H1 (cell line): ENCODE measurements around the gene WDR11. TPM values are rescaled to one million over a fixed set of nuclear protein-coding genes. Genes with fewer than 3 reads are reported as not detected.

ENCODE experiments used
- ASH2L ChIP-seq: fragments of 200-600, 300-600 bp; sonication (generic); IDR thresholded peaks from one replicate; pipeline ENCODE4 v1.7.1; 2017; ENCODE audit warnings: low read length
- BRCA1 ChIP-seq: IDR thresholded peaks from 2 replicates; pipeline ENCODE4 v1.6.1; 2012; ENCODE audit warnings: low read depth, low read length, improper control_type of control experiment
- RAD21 ChIP-seq, 2 experiments: IDR thresholded peaks in 1 of 2; conservative IDR thresholded peaks in 1 of 2; 2 replicates each; pipeline ENCODE4 v1.6.1; 2011; ENCODE audit warnings: low read depth in 2 of 2, low read length in 2 of 2, improper control_type of control experiment in 1 of 2, inconsistent platforms in 1 of 2, mild to moderate bottlenecking in 1 of 2, moderate library complexity in 1 of 2
- TAF7 ChIP-seq: optimal IDR thresholded peaks from 2 replicates; pipeline ENCODE3; 2011; ENCODE audit warnings: low read depth, mild to moderate bottlenecking, inconsistent platforms, low read length, moderate library complexity, borderline replicate concordance
- polyA plus RNA-seq, 7 experiments: library from polyadenylated mRNA; depleted of rRNA in 3 of 7; stranded (reverse) in 5 of 7; unstranded in 2 of 7; fragments of >200 nt in 5 of 7; fragments of 200-250 nt in 2 of 7; gene quantifications; 1 replicate in 5 of 7; 2 replicates in 1 of 7; 4 replicates in 1 of 7; pipeline versions ENCODE4 v1.2.1 to v1.2.3, GENCODE V29; 2011 to 2013; ENCODE audit warnings: missing spikeins in 2 of 7, mixed read lengths in 2 of 7
- total RNA-seq: library from RNA; stranded (reverse); fragmentation: NEBNext Ultra II Directional; extraction: Animal tissue kit (Norgen Biotek cat#: 25700); gene quantifications from 2 replicates; pipeline ENCODE4 v1.2.1, GENCODE V29; 2021
- TF ChIP-seq, protein P1 (sequence below): IDR thresholded peaks from 2 replicates; pipeline ENCODE4 v1.6.1; 2012; ENCODE audit warnings: inconsistent platforms
- TF ChIP-seq, protein P2 (sequence below): IDR thresholded peaks from 2 replicates; pipeline ENCODE4 v1.6.1; 2011; ENCODE audit warnings: low read length, improper control_type of control experiment
- TF ChIP-seq, protein P3 (sequence below): IDR thresholded peaks from 2 replicates; pipeline ENCODE4 v1.6.1; 2012; ENCODE audit warnings: inconsistent platforms

Gene WDR11
- total and polyA plus RNA-seq, 2 of the 8 experiments (the other 6 are each of a cell fraction or from before 2014, with no cell fraction given): 39.7 to 41.9 TPM

DNA sequence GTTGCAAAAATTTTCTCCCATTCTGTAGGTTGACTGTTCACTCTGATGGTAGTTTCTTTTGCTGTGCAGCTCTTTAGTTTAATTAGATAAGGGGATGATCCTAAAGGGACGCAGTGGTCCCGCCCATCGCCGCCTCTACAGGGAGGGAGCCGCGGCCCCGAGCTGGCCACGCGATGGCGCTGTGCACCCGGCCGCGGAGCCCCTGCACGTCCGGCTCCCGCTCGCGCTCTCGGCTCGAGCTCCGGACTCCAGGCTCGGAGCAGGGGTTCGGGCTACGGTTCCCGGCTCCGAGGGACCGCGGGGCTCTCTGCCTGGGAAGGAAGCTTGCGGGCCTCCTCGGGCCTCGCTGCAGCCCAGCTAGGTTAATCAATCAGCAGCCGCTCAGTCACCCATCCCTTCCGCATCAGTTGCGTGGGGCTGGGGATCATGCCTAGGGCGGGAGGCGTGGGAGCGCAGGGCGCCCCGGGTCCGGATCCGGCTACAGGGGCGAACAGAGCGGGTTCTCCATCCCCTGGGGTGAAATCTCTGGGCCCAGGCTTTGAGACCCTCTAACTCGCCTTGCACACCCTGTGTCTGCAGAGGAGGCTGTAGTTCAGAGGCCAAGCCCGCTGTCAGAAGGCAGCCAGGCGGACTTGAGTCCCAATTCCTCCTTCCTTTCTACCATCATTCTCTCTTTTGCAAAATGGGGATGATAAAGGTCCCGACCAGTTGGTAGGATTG lies 97.9 kb downstream of the WDR11 start (continued):
- TF ChIP-seq, protein P1, sequence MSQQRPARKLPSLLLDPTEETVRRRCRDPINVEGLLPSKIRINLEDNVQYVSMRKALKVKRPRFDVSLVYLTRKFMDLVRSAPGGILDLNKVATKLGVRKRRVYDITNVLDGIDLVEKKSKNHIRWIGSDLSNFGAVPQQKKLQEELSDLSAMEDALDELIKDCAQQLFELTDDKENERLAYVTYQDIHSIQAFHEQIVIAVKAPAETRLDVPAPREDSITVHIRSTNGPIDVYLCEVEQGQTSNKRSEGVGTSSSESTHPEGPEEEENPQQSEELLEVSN: peak; percentile 9; the same call in 1 of the 2 replicates
- TF ChIP-seq ASH2L (no peak), TAF7 (peak; percentile 34), RAD21 (IDR thresholded peaks at IDR 0.05 in 1 of 2, conservative IDR thresholded peaks at IDR 0.05 in 1 of 2; ENCODE audit: low read depth in 2 of 2, low read length in 2 of 2) (peak; percentile 95 to 97), BRCA1 (0 out of 2 replicates have a peak, but pooled peaks have one; percentile 15)
- TF ChIP-seq, protein P2, sequence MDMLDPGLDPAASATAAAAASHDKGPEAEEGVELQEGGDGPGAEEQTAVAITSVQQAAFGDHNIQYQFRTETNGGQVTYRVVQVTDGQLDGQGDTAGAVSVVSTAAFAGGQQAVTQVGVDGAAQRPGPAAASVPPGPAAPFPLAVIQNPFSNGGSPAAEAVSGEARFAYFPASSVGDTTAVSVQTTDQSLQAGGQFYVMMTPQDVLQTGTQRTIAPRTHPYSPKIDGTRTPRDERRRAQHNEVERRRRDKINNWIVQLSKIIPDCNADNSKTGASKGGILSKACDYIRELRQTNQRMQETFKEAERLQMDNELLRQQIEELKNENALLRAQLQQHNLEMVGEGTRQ: no peak
- TF ChIP-seq, protein P3, sequence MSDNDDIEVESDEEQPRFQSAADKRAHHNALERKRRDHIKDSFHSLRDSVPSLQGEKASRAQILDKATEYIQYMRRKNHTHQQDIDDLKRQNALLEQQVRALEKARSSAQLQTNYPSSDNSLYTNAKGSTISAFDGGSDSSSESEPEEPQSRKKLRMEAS: peak; percentile 32; the same call in 1 of the 2 replicates
